ENCODE results near the gene ACOT13. TPM values are rescaled to one million over a fixed set of nuclear protein-coding genes. Genes with fewer than 3 reads are reported as not detected.

The ACOT13 gene
- total RNA-seq, 1 donor from 2014 or later: 4.4 TPM

Other genes starting within 250 kb of the ACOT13 start
- gene GPLD1, start 177.5 kb upstream of the ACOT13 start, total RNA-seq: 0.13 and 0.25 TPM in 2 replicates
- 0.64 and 2.7 TPM in 2 replicates for gene ALDH5A1, start 172.1 kb upstream of the ACOT13 start, total RNA-seq
- under 0.01 TPM in 1 of 2 replicates, not detected in the other for gene KIAA0319, start 20.9 kb upstream of the ACOT13 start, total RNA-seq
- gene TDP2, start 178 bp upstream of the ACOT13 start, total RNA-seq: 18.0 and 20.0 TPM in 2 replicates
- gene C6orf62, start 52.1 kb downstream of the ACOT13 start, total RNA-seq: 103 and 104 TPM in 2 replicates
- gene GMNN, start 107.9 kb downstream of the ACOT13 start, total RNA-seq: 11.9 and 16.8 TPM in 2 replicates
- not detected in 2 replicates for gene ARMH2, start 131.8 kb downstream of the ACOT13 start, total RNA-seq

Data from dermis microvascular lymphatic vessel endothelial cell (primary cell).